SU-DHL-6 (cell line): ENCODE results near the gene TXNRD1.

Experiments used
- CTCF ChIP-seq: fragments of 200-600 bp; sonication (generic); IDR thresholded peaks from one replicate; pipeline ENCODE4 v1.5.1; 2017; ENCODE audit warnings: antibody characterized with exemption, mild to moderate bottlenecking, low read length, moderate library complexity; ENCODE audit not compliant: insufficient read depth, poor library complexity, severe bottlenecking
- EZH2phosphoT487 ChIP-seq: fragments of 200-600 bp; sonication (generic), shearing (Covaris generic); conservative IDR thresholded peaks from 2 replicates; pipeline ENCODE4 v1.6.1; 2018; ENCODE audit warnings: mild to moderate bottlenecking, antibody characterized with exemption, low read length, moderate library complexity, mixed read lengths

- no peak for TF ChIP-seq CTCF
- no peak for TF ChIP-seq EZH2phosphoT487
These were observed 32.1 kb downstream of the TXNRD1 start for GRCh38 chr12:104247698-104248097.
